ENCODE data around the gene ZP4.

- TF ChIP-seq ELF4 (IDR thresholded peaks at IDR 0.05), result no peak
- TF ChIP-seq BHLHE40 (IDR thresholded peaks at IDR 0.05; ENCODE audit: borderline replicate concordance), result no peak
- TF ChIP-seq CTBP1 (IDR thresholded peaks at IDR 0.05; ENCODE audit: borderline replicate concordance), result no peak
- no peak for TF ChIP-seq FOXK2 (IDR thresholded peaks at IDR 0.05)
- no peak for TF ChIP-seq TARDBP (IDR thresholded peaks at IDR 0.05)
- no peak for TF ChIP-seq SP1 (IDR thresholded peaks at IDR 0.05)
- TF ChIP-seq SUZ12 (IDR thresholded peaks at IDR 0.05), result no peak
- TF ChIP-seq FOXA1 (IDR thresholded peaks at IDR 0.05), result no peak
- TF ChIP-seq NFRKB (IDR thresholded peaks at IDR 0.05), result no peak
Measured at GRCh38 chr1:237913345-237913744, 22.6 kb upstream of the ZP4 start.

All from HEK293T (cell line).